Tibial nerve (tissue), 4 donors: Measurements from ENCODE around the gene SCG3.

ENCODE experiments used
- CTCF ChIP-seq, 5 experiments: fragments of 200-600 bp in 3 of 5; fragments of 450-650 bp in 2 of 5; sonication (generic) in 3 of 5; IDR thresholded peaks; one replicate each; pipeline ENCODE4 v1.5.1; 2016 to 2019; ENCODE audit warnings: antibody characterized with exemption in 5 of 5, mild to moderate bottlenecking in 3 of 5, moderate library complexity in 2 of 5
- EP300 ChIP-seq, 2 donors: sonication (generic); formaldehyde crosslinking; IDR thresholded peaks; one replicate each; pipeline ENCODE4 v1.6.1; 2017; ENCODE audit warnings: antibody characterized with exemption in 2 of 2, mild to moderate bottlenecking in 1 of 2
- POLR2A ChIP-seq, 2 donors: fragments of 450-650 bp; IDR thresholded peaks; one replicate each; pipeline ENCODE4 v1.6.1; 2017; ENCODE audit warnings: antibody characterized with exemption in 2 of 2, mild to moderate bottlenecking in 2 of 2, moderate library complexity in 2 of 2

- no peak for TF ChIP-seq CTCF (IDR thresholded peaks at IDR 0.05)
- no peak for TF ChIP-seq EP300 (IDR thresholded peaks at IDR 0.05)
- TF ChIP-seq POLR2A (IDR thresholded peaks at IDR 0.05), result no peak
These were observed 46.6 kb upstream of the SCG3 start for GRCh38 chr15:51634591-51635198.
